GM12878 (cell line): ENCODE measurements around the gene UFL1. TPM values are rescaled to one million over a fixed set of nuclear protein-coding genes. Genes with fewer than 3 reads are reported as not detected.

ENCODE experiments used
- ATAC-seq: fragments of 200-7000 bp; cut with Tn5 transposase; 3 replicates; pipeline ENCODE4 v1.9.1; 2020; ENCODE audit warnings: mild to moderate bottlenecking, moderate library complexity
- BruUV-seq: library from RNA; stranded (reverse); fragments of 400-500 nt; replicated peaks from 2 replicates; lab custom pipeline; 2021; lab: Mats Ljungman, UMichigan
- CTCF ChIA-PET: fragments of 300-600 bp; sonication (Branson Sonifier 250); formaldehyde crosslinking; extraction: SDS; loops from one replicate; lab custom pipeline; 2021; ENCODE audit warnings: inconsistent platforms; lab: Yijun Ruan, JAX
- POLR2A ChIA-PET: fragments of 350-600 bp; formaldehyde crosslinking; extraction: SDS; loops from one replicate; lab custom pipeline; 2021; ENCODE audit warnings: inconsistent platforms; lab: Charles Lee
- RAD21 ChIA-PET: fragments of 300-600 bp; sonication (Branson Sonifier 250); formaldehyde crosslinking; loops from one replicate; lab custom pipeline; 2023; ENCODE audit warnings: antibody characterized with exemption; ENCODE audit not compliant: unreplicated experiment; lab: Charles Lee
- SMC1A ChIA-PET: fragments of 300-600 bp; sonication (Branson Sonifier 250); formaldehyde crosslinking; loops from one replicate; lab custom pipeline; 2023; ENCODE audit not compliant: unreplicated experiment, uncharacterized antibody; lab: Charles Lee
- DNase-seq: peaks from one replicate; pipeline ENCODE4 v3.0.0-alpha.2; 2011; ENCODE audit warnings: low read depth, low spot score
- FAIRE-seq: peaks from 3 replicates; lab custom pipeline; 2011; peaks lifted over from hg19 to GRCh38; lab: Jason Lieb, UNC
- H2AFZ ChIP-seq: 2 replicates; pipeline ENCODE4 v1.6.0; 2011; ENCODE audit warnings: low read depth, low read length, control low read depth; ENCODE audit not compliant: control insufficient read depth
- H3K27ac ChIP-seq: 2 replicates; pipeline ENCODE4 v1.5.1; 2011; ENCODE audit warnings: control low read depth; ENCODE audit not compliant: control insufficient read depth, insufficient read depth
- H3K27me3 ChIP-seq, 2 experiments: replicated peaks in 1 of 2; 2 replicates each; pipeline versions ENCODE4 v1.6.0 to v1.6.1; 2011; ENCODE audit warnings: low read length in 1 of 2; ENCODE audit not compliant: control insufficient read depth in 2 of 2, insufficient read depth in 2 of 2
- H3K36me3 ChIP-seq, 2 experiments: 2 replicates each; pipeline ENCODE4 v1.5.1; 2011; ENCODE audit warnings: low read length in 1 of 2; ENCODE audit not compliant: control insufficient read depth in 2 of 2, insufficient read depth in 2 of 2
- H3K4me1 ChIP-seq: 2 replicates; pipeline ENCODE4 v1.6.1; 2011; ENCODE audit warnings: mild to moderate bottlenecking, low read length, moderate library complexity, mixed read lengths; ENCODE audit not compliant: control insufficient read depth, insufficient read depth
- H3K4me2 ChIP-seq: 2 replicates; pipeline ENCODE4 v1.6.0; 2011; ENCODE audit warnings: control low read depth; ENCODE audit not compliant: control insufficient read depth, insufficient read depth
- H3K4me3 ChIP-seq: fragments of 200-600 bp; sonication (generic); 2 replicates; pipeline ENCODE4 v1.5.1; 2016
- H3K79me2 ChIP-seq: 2 replicates; pipeline ENCODE4 v1.6.0; 2011; ENCODE audit warnings: low read length; ENCODE audit not compliant: control insufficient read depth, insufficient read depth
- H3K9ac ChIP-seq: 2 replicates; pipeline ENCODE4 v1.8.0; 2011; ENCODE audit warnings: low read length, control low read depth, mixed read lengths; ENCODE audit not compliant: control insufficient read depth, insufficient read depth
- H3K9me3 ChIP-seq: replicated peaks from 3 replicates; pipeline ENCODE4 v1.5.1; 2011; ENCODE audit warnings: mild to moderate bottlenecking, low read length; ENCODE audit not compliant: control insufficient read depth, insufficient read depth
- H4K20me1 ChIP-seq: 2 replicates; pipeline ENCODE4 v1.6.0; 2011; ENCODE audit not compliant: control insufficient read depth, insufficient read depth
- CBFB ChIP-seq: IDR thresholded peaks from 2 replicates; pipeline ENCODE4 v1.6.1; 2016; ENCODE audit warnings: antibody characterized with exemption, low read depth
- CBX5 ChIP-seq: sonication (generic); IDR thresholded peaks from 2 replicates; pipeline ENCODE4 v1.6.1; 2016; ENCODE audit warnings: low read depth, moderate library complexity, mild to moderate bottlenecking, inconsistent platforms
- CHD2 ChIP-seq: IDR thresholded peaks from 2 replicates; pipeline ENCODE4 v1.6.1; 2011; ENCODE audit warnings: low read depth, low read length, improper control_type of control experiment, borderline replicate concordance
- ESRRA ChIP-seq: IDR thresholded peaks from 2 replicates; pipeline ENCODE4 v1.6.1; 2012; ENCODE audit warnings: mild to moderate bottlenecking, low read length, improper control_type of control experiment
- HDAC6 ChIP-seq: fragments of 200-600 bp; sonication (generic); IDR thresholded peaks from one replicate; pipeline ENCODE4 v1.8.0; 2017; ENCODE audit warnings: antibody characterized with exemption; ENCODE audit not compliant: unreplicated experiment
- IKZF1 ChIP-seq: fragments of 450-650 bp; conservative IDR thresholded peaks from 2 replicates; pipeline ENCODE4 v1.6.1; 2017; ENCODE audit warnings: antibody characterized with exemption, mild to moderate bottlenecking
- JUNB ChIP-seq: IDR thresholded peaks from 2 replicates; pipeline ENCODE4 v1.6.1; 2016; ENCODE audit warnings: antibody characterized with exemption, mild to moderate bottlenecking
- NR2C2 ChIP-seq: IDR thresholded peaks from 2 replicates; pipeline ENCODE4 v1.6.1; 2011; ENCODE audit warnings: borderline replicate concordance, low read depth; ENCODE audit not compliant: control insufficient read depth, insufficient read length
- POLR2AphosphoS2 ChIP-seq: IDR thresholded peaks from 2 replicates; pipeline ENCODE4 v1.6.1; 2011; ENCODE audit warnings: low read depth, mild to moderate bottlenecking, low read length, improper control_type of control experiment, moderate library complexity
- RELA ChIP-seq: fragments of 450-650 bp; IDR thresholded peaks from 2 replicates; pipeline ENCODE4 v1.8.0; 2014; ENCODE audit warnings: borderline replicate concordance; ENCODE audit not compliant: partially characterized antibody
- SUPT20H ChIP-seq: IDR thresholded peaks from 2 replicates; pipeline ENCODE4 v1.6.1; 2011; ENCODE audit warnings: low read depth, mild to moderate bottlenecking, low read length, moderate library complexity, borderline replicate concordance; ENCODE audit not compliant: control insufficient read depth
- SUZ12 ChIP-seq: fragments of 200-600 bp; sonication (generic); IDR thresholded peaks from one replicate; pipeline ENCODE4 v1.6.1; 2018; ENCODE audit warnings: antibody characterized with exemption, mild to moderate bottlenecking; ENCODE audit not compliant: unreplicated experiment
- USF2 ChIP-seq: IDR thresholded peaks from 2 replicates; pipeline ENCODE4 v1.6.1; 2011; ENCODE audit warnings: low read depth, low read length, improper control_type of control experiment, borderline replicate concordance
- YY1 ChIP-seq: IDR thresholded peaks from 2 replicates; pipeline ENCODE4 v1.6.1; 2011; ENCODE audit warnings: low read depth, mild to moderate bottlenecking, low read length
- ZNF274 ChIP-seq: IDR thresholded peaks from one replicate; pipeline ENCODE4 v1.8.0; 2011; ENCODE audit not compliant: insufficient read length, insufficient read depth
- ZNF592 ChIP-seq: fragments of 450-650 bp; IDR thresholded peaks from 2 replicates; pipeline ENCODE4 v1.6.1; 2017; ENCODE audit warnings: mild to moderate bottlenecking, moderate library complexity
- ZNF622 ChIP-seq: fragments of 450-650 bp; IDR thresholded peaks from 2 replicates; pipeline ENCODE4 v1.6.1; 2017; ENCODE audit warnings: mild to moderate bottlenecking, inconsistent platforms
- WGBS: methylation state at CpG from one replicate; pipeline ENCODE4 v1.1.6; 2016; ENCODE audit warnings: low lambda C conversion rate; ENCODE audit not compliant: insufficient replicate concordance, insufficient coverage; ENCODE audit errors: missing lambda C conversion rate; 5-methylcytosine and 5-hydroxymethylcytosine counted together
- in situ Hi-C: fragments of 300-500 bp; cut with MboI; formaldehyde crosslinking; loops from 9 replicates; pipeline ENCODE4 v1.14.3; 2018; ENCODE audit warnings: mixed read lengths
- intact Hi-C: fragments of 100-400 bp; cut with micrococcal nuclease; formaldehyde crosslinking; loops from one replicate; pipeline ENCODE4 v1.14.2; 2022; ENCODE audit not compliant: unreplicated experiment
- polyA plus RNA-seq, 11 experiments: library from polyadenylated mRNA; depleted of rRNA in 4 of 11; unstranded in 6 of 11; stranded (reverse) in 5 of 11; fragments of >200 nt; fragmentation: Nextera tagmentation in 4 of 11; fragmentation: Illumina TruSeq in 1 of 11; extraction: Ambion mirVana in 4 of 11; extraction: Trizol in 1 of 11; gene quantifications; 1 replicate in 1 of 11; 2 replicates in 10 of 11; pipeline versions ENCODE4 v1.2.1 to v1.2.3, GENCODE V29; 2011 to 2016; ENCODE audit warnings: inconsistent platforms in 2 of 11, missing spikeins in 2 of 11, low read depth in 1 of 11
- total RNA-seq, 4 experiments: library from RNA; depleted of rRNA in 3 of 4; stranded (reverse); fragments of >200 nt in 3 of 4; fragmentation: Illumina TruSeq in 1 of 4; extraction: Trizol in 1 of 4; gene quantifications; 2 replicates each; pipeline versions ENCODE4 v1.2.1 to v1.2.3, GENCODE V29; 2013 to 2021

The UFL1 gene
- total and polyA plus RNA-seq, 10 of the 15 experiments (the other 5 are each of a cell fraction or from before 2014, with no cell fraction given): 13.8 to 29.3 (median 24.4) TPM

GRCh38 chr6:96499781-96500180 is 21.8 kb upstream of the UFL1 start:
- Histone ChIP-seq H3K79me2 (no peaks in the 10 kb centered on the region), H4K20me1 (no peaks in the 10 kb centered on the region), H3K9me3 (no peaks in the 10 kb centered on the region; the same call in 2 of the 3 replicates), H3K27ac (no peak overlapping the region), H3K9ac (no peak overlapping the region), H3K4me2 (no peak overlapping the region), H3K4me3 (no peak overlapping the region), H3K36me3 (no peaks in the 10 kb centered on the region), H2AFZ (no peak overlapping the region), H3K4me1 (no peaks in the 10 kb centered on the region), H3K27me3 (no peaks in the 10 kb centered on the region)
- ChIA-PET RAD21 (no interaction called here), POLR2A (no interaction called here), CTCF (no interaction called here), SMC1A (interaction anchor here (1.0 kb wide), 1 partner anchor 19 kb away, joined by 3 read pairs; no protein-coding TSS in a partner anchor)
- no peak for TF ChIP-seq IKZF1
- TF ChIP-seq CHD2: no peak
- no peak for TF ChIP-seq CBX5
- TF ChIP-seq NR2C2: no peak
- TF ChIP-seq JUNB: no peak
- no peak for TF ChIP-seq HDAC6
- TF ChIP-seq YY1: no peak
- TF ChIP-seq ZNF592: no peak
- no peak for TF ChIP-seq POLR2AphosphoS2
- no peak for TF ChIP-seq SUPT20H
- TF ChIP-seq RELA: no peak
- no peak for TF ChIP-seq USF2
- TF ChIP-seq CBFB: no peak
- TF ChIP-seq ZNF274: no peak
- TF ChIP-seq SUZ12: no peak
- no peak for TF ChIP-seq ESRRA
- no peak for TF ChIP-seq ZNF622
- BruUV-seq: no TSS peak
- in situ Hi-C loops: no loop called here
- no peak for DNase-seq
- WGBS: 20% methylated on average over 5 of the region's 5 CpGs
- intact Hi-C loops: no loop called here
- no peak for FAIRE-seq
- no peak for ATAC-seq
